Esophagus (tissue), 2 donors: ENCODE data around the gene POLR2A. TPM values are rescaled to one million over a fixed set of nuclear protein-coding genes. Genes with fewer than 3 reads are reported as not detected.

ENCODE experiments used
- H3K27ac ChIP-seq, 2 donors: one replicate each; pipeline ENCODE4 v1.5.1; 2013; ENCODE audit warnings: low read depth in 2 of 2, mild to moderate bottlenecking in 2 of 2, inconsistent platforms in 1 of 2, low read length in 1 of 2, moderate library complexity in 1 of 2
- H3K27me3 ChIP-seq, 2 donors: one replicate each; pipeline ENCODE4 v1.6.1; 2013; ENCODE audit warnings: low read length in 2 of 2, control low read depth in 1 of 2, mild to moderate bottlenecking in 1 of 2; ENCODE audit not compliant: insufficient read depth in 2 of 2, control insufficient read depth in 1 of 2
- H3K36me3 ChIP-seq, 2 donors: one replicate each; pipeline ENCODE4 v1.6.1; 2013; ENCODE audit warnings: low read length in 1 of 2; ENCODE audit not compliant: control insufficient read depth in 2 of 2, insufficient read depth in 2 of 2
- H3K4me1 ChIP-seq, 2 donors: one replicate each; pipeline ENCODE4 v1.6.1; 2013; ENCODE audit warnings: low read length in 1 of 2; ENCODE audit not compliant: control insufficient read depth in 2 of 2, insufficient read depth in 2 of 2
- H3K4me3 ChIP-seq, 2 donors: one replicate each; pipeline ENCODE4 v1.5.1; 2013; ENCODE audit warnings: low read length in 2 of 2, mild to moderate bottlenecking in 2 of 2, low read depth in 1 of 2, moderate library complexity in 1 of 2
- H3K9me3 ChIP-seq, 2 donors: one replicate each; pipeline ENCODE4 v1.6.1; 2013; ENCODE audit warnings: mild to moderate bottlenecking in 2 of 2, low read depth in 1 of 2, low read length in 1 of 2, moderate library complexity in 1 of 2; ENCODE audit not compliant: control insufficient read depth in 2 of 2, insufficient read depth in 1 of 2
- WGBS, 2 donors: extraction: QIAGEN DNeasy Blood & Tissue Kit; methylation state at CpG; one replicate each; pipeline ENCODE4 v1.1.7; 2013; 5-methylcytosine and 5-hydroxymethylcytosine counted together
- polyA plus RNA-seq, 2 donors: library from polyadenylated mRNA; stranded (reverse); fragments of 200-250 nt; gene quantifications; one replicate each; pipeline ENCODE4 v1.2.3, GENCODE V29; 2013
- donor health status: healthy with polysubstance abuse.
- donor health status: Bipolar disorder and iron deficiency.

The POLR2A gene
- polyA plus RNA-seq, 2 donors: 33.8 to 56.6 TPM

DNA sequence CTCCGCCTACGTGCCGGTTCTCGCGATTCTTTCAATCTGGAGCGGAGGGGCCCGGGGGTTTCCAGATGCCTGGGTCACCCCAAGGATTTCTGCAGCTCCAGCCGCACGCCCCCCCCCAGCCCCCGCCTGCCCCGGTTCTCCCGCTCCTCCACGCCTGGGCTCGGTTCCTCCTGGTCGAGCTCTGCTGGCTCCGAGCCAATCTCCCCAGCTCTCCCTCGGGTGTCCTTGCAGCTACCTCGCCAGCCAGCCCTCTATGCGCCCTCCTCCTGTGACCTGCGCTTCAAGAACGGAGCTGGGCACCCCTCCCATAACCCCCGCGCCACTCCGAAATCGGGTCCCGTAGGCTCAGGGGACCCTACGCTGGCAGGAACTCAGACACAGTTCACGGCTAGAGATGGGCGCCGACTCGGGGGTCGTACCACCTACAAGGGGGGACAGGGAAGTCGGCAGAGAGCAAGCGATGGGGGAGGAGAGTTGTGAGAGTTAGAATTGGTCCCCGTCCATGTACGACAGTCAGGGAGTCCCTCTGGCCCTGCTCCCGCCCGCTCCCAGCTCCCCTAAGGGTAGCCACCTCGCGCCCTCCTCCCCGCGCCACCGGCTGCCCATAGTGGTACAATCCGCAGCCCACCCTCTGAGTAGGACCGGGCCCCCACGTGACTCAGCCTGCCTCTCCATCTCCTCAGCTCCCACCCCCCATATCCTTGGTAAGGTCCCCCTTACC is 43.9 kb upstream of the POLR2A start:
- 1 to 4% methylated on average over 36 to 46 of the region's 46 CpGs for WGBS, 2 donors
- Histone ChIP-seq H3K9me3 (no peaks in the 10 kb centered on the region), H3K27me3 (peaks cover 0 to 2% of the 10 kb centered on the region in 2 donors), H3K27ac (no peak overlapping the region), H3K36me3 (no peaks in the 10 kb centered on the region), H3K4me1 (peaks cover 3 to 33% of the 10 kb centered on the region in 2 donors), H3K4me3 (peak overlapping the region; percentile 34 to 45)

DNA sequence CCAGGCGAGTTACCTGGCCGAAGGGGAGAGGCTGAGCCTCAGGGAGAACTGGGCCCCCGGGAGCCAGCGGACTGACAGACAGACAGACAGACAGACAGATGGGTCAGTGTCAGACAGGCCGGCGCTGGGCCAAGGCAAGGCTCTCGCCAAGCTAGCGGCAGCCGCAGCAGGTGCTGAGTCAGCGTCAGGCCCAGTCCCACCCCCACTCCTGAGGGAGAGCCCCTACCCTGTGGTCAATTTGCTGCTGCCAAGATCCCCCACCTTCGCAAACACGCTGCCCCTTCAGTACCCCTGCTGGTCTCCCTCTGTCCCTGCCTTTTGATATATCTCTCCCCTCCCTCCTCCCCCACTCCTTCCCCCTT is 43.4 kb upstream of the POLR2A start:
- peak overlapping the region in 1 of 2 donors; percentile 34 for H3K4me3 ChIP-seq

DNA sequence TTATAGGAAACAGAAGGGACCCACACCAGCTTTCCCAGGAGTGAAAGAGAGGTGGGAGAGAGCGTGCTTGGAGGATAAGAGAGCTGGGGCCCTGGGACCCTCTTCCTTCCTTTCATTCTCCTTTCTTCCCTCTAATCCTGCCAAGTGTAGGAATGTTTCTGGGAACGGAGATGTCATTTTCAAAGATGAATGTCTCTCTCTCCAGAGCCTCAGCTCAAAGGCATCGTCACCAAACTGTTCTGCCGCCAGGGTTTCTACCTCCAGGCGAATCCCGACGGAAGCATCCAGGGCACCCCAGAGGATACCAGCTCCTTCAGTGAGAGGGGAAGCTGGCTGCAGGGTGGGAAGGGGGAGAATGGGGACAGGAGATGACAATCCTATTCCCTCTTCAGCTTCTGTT is 42.9 kb upstream of the POLR2A start:
- Histone ChIP-seq H3K36me3 (no peaks in the 10 kb centered on the region), H3K4me3 (no peak overlapping the region), H3K4me1 (peaks cover 3 to 40% of the 10 kb centered on the region in 2 donors), H3K27me3 (peaks cover 0 to 3% of the 10 kb centered on the region in 2 donors), H3K9me3 (no peaks in the 10 kb centered on the region), H3K27ac (no peak overlapping the region)
- 55 to 66% methylated on average over 7 of the region's 7 CpGs for WGBS, 2 donors

More for the DNA sequence above, 43.4 kb upstream of the POLR2A start:
- Histone ChIP-seq H3K4me1 (peaks cover 3 to 39% of the 10 kb centered on the region in 2 donors), H3K27ac (no peak overlapping the region), H3K9me3 (no peaks in the 10 kb centered on the region), H3K27me3 (peaks cover 0 to 3% of the 10 kb centered on the region in 2 donors), H3K36me3 (no peaks in the 10 kb centered on the region)
- WGBS, 2 donors: 10 to 29% methylated on average over 12 of the region's 12 CpGs

DNA sequence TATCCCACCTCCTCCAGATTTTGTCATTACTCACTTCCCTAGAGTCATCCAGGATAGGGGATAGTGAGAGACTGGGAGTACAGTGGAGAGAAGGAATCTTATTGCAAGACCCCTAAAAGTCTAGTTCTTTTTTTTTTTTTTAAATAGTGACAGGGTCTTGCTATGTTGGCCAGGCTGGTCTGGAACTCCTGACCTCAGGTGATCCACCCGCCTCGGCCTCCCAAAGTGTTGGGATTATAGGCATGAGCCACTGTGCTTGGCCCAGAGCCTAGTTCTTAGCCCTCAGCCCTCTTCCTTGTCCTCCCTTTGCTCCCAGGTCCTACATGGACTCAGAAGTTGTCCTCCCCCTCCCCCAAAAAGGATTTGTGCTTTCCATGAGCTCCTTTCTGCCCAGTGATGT is 42.0 kb upstream of the POLR2A start:
- no peaks in the 10 kb centered on the region for H3K36me3 ChIP-seq
- 85 to 87% methylated on average over 2 of the region's 2 CpGs for WGBS, 2 donors
- H3K27ac ChIP-seq: no peak overlapping the region
- H3K27me3 ChIP-seq: peaks cover 0 to 6% of the 10 kb centered on the region in 2 donors
- H3K9me3 ChIP-seq: no peaks in the 10 kb centered on the region
- H3K4me1 ChIP-seq: peaks cover 3 to 38% of the 10 kb centered on the region in 2 donors
- no peak overlapping the region for H3K4me3 ChIP-seq

DNA sequence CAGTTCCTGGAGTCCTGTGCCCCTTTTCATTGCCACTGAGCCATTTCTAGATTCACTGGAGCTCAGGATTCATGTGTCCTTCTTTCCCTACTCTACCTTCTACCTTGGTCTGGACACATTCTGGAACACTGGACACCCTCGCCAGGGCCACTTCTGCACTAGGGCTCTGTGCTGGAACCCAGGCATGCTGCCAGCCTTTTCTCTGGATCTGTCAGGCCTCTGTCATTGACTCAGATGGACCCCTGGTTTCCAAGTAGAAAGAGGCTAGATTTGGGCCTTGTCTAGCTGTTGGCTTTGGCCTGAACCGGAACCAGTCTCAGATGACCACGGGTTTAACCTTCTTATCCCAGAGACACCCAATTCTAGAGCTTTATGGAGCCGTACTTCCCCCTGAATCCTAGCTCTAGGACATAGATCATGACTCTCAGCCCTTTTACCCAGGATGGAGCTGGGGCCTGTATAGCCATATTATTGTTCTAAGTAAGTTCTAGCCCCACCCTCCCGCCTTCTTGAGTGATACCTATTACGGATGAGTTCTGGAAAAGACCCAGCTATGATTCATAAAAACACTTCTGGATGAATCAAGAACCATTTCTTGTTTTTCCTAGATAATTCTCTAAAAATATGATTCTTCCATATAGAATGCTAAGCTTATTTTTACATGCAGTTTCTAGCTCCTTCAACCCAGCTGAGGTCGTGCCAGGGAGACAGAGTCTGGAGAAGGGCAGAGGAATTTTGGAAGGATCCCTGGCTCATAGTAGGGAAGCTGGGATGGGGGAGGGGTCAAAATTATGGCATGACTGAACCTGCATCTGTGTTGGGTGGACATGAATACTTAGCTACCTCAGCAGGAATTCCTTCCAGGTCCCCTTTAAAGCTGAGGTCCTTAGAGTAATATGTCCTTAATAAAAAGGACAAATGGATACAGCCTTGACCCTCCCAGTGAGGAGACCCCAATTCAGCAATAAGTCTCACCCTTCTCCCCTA is 40.4 kb upstream of the POLR2A start:
- peaks cover 3 to 35% of the 10 kb centered on the region in 2 donors for H3K4me1 ChIP-seq

DNA sequence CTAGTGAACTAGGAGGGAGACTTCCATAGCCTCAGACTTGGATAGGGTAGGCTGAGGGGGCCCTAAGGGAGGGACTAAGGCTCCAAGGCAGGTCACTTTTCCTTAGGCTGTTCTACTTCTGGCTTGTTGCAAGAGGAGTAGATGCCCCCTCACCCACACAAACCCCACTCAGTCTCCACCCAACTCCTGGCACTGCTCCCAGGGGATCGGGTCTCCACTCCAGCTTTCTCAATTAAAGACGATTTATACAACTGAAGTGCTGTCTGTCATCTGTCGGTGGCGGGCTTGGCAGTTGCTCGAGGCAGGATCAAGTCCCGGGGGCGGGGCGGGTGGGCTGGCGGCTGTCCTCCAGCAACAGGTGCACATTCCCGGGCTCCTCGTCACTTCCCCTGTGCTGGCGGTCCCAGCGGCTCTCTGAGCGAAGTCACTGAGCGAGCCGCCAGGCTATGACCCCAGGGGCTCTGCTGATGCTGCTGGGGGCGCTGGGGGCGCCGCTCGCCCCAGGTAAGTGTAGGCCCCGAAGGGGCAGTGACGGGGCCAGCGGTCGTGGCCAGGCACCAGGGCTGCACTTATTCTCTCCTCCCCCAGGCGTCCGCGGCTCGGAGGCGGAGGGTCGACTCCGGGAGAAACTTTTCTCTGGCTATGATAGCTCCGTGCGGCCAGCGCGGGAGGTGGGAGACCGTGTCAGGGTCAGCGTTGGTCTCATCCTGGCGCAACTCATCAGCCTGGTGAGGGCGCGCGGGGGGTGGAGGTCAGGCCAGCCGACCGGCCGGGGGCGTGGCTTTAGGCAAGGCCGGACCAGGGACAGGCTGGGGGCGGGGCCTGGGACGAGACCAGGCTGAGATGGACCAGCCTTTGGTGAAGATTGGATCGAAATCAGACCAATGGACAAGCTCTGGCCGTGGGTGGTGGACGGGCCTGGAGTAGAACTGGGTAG is 39.2 kb upstream of the POLR2A start, which contains the start of gene CHRNB1:
Gene CHRNB1 (plus strand): TSS at position 380 of the 937 bp plus-strand sequence. CDS start 67 bp downstream, at position 447.
- Histone ChIP-seq H3K27ac (peak within 1 kb of the TSS; percentile 74 to 77), H3K4me1 (peaks cover 3 to 29% of the 10 kb centered on the region in 2 donors), H3K4me3 (peak within 1 kb of the TSS; percentile 38 to 48), H3K27me3 (peaks cover 0 to 6% of the 10 kb centered on the region in 2 donors), H3K36me3 (no peaks in the 10 kb centered on the region), H3K9me3 (no peaks in the 10 kb centered on the region)
- WGBS, 2 donors: 9 to 10% methylated on average over 51 of the region's 51 CpGs

More for the DNA sequence above, 40.4 kb upstream of the POLR2A start:
- Histone ChIP-seq H3K9me3 (no peaks in the 10 kb centered on the region), H3K4me3 (no peak overlapping the region), H3K36me3 (no peaks in the 10 kb centered on the region), H3K27ac (peak overlapping the region; percentile 74 to 77), H3K27me3 (peaks cover 0 to 6% of the 10 kb centered on the region in 2 donors)
- 67 to 71% methylated on average over 7 of the region's 7 CpGs for WGBS, 2 donors

DNA sequence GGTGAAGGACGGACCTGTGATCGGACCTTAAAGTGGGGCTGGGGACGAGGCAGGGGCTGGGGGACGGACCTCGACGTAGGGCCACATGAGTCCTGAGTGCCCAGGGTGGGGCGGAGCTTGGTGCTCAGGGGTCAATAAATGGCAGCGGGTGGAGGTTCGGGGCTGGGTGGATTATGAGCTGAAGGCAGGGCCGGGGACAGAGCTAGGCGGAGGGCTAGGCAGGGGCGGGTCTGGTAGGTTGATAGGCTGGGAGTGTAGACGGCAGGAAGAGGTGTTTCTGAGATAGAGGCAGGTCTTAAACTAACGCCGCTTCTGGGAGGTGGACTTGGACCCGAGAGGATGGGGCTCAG is 38.6 kb upstream of the POLR2A start:
- H3K4me3 ChIP-seq: peak overlapping the region; percentile 38 to 48
- no peaks in the 10 kb centered on the region for H3K36me3 ChIP-seq
- peaks cover 3 to 22% of the 10 kb centered on the region in 2 donors for H3K4me1 ChIP-seq
- H3K9me3 ChIP-seq: no peaks in the 10 kb centered on the region
- peak overlapping the region; percentile 9 to 11 for H3K27ac ChIP-seq
- H3K27me3 ChIP-seq: peaks cover 0 to 6% of the 10 kb centered on the region in 2 donors
- 6 to 10% methylated on average over 16 of the region's 16 CpGs for WGBS, 2 donors

DNA sequence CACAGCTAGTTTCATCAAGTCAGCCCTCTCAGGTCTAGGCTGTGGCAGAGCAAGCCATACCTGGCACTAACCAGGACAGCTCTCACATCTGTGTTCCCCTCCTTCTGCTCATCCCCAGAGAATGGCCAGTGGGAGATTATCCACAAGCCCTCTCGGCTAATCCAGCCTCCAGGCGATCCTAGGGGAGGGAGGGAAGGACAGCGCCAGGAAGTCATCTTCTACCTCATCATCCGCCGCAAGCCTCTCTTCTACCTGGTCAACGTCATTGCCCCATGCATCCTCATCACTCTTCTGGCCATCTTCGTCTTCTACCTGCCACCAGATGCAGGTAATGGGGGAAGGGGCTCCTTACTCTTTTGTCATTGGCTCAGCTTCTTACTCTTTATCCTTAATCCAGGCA is 35.7 kb upstream of the POLR2A start:
- Histone ChIP-seq H3K9me3 (no peaks in the 10 kb centered on the region), H3K4me1 (peaks cover 3 to 22% of the 10 kb centered on the region in 2 donors), H3K4me3 (no peak overlapping the region), H3K27me3 (peaks cover 0 to 6% of the 10 kb centered on the region in 2 donors), H3K36me3 (no peaks in the 10 kb centered on the region), H3K27ac (no peak overlapping the region)
- WGBS, 2 donors: 86 to 94% methylated on average over 7 of the region's 7 CpGs
